HepG2 (cell line): ENCODE results near the gene FDXACB1. TPM values are rescaled to one million over a fixed set of nuclear protein-coding genes. Genes with fewer than 3 reads are reported as not detected.

ENCODE experiments used
- HNRNPK ChIP-seq: fragments of 200-400 bp; formaldehyde crosslinking; IDR thresholded peaks from 2 replicates; pipeline ENCODE4 v1.6.1; 2018; ENCODE audit warnings: low read length, low read depth, moderate library complexity, mild to moderate bottlenecking; ENCODE audit not compliant: poor library complexity, severe bottlenecking
- RFXANK ChIP-seq: IDR thresholded peaks from 2 replicates; pipeline ENCODE4 v1.6.1; 2016
- ZC3H13 ChIP-seq: sonication (generic); formaldehyde crosslinking; IDR thresholded peaks from 2 replicates; pipeline ENCODE4 v1.8.1; 2023; ENCODE audit warnings: mild to moderate bottlenecking, missing genetic modification reagents, moderate library complexity
- ZGPAT ChIP-seq: IDR thresholded peaks from 2 replicates; pipeline ENCODE4 v1.6.1; 2016; ENCODE audit warnings: mild to moderate bottlenecking
- ZNF224 ChIP-seq: sonication (generic); formaldehyde crosslinking; IDR thresholded peaks from 2 replicates; pipeline ENCODE4 v1.5.0; 2020; ENCODE audit warnings: mild to moderate bottlenecking, missing genetic modification reagents
- ZNF740 ChIP-seq: sonication (generic); formaldehyde crosslinking; IDR thresholded peaks from 2 replicates; pipeline ENCODE4 v1.4.0; 2020; ENCODE audit warnings: missing genetic modification reagents
- ZNF816 ChIP-seq: sonication (generic); formaldehyde crosslinking; IDR thresholded peaks from 2 replicates; pipeline ENCODE4 v1.8.0; 2022; ENCODE audit warnings: missing genetic modification reagents, mild to moderate bottlenecking, borderline replicate concordance
- polyA plus RNA-seq, 8 experiments: library from polyadenylated mRNA; depleted of rRNA in 3 of 8; stranded (reverse) in 7 of 8; unstranded in 1 of 8; fragments of >200 nt; fragmentation: Illumina TruSeq in 4 of 8; extraction: Trizol in 4 of 8; gene quantifications; 2 replicates each; pipeline versions ENCODE4 v1.2.1 to v1.2.3, GENCODE V29; 2011 to 2016; ENCODE audit warnings: low read depth in 4 of 8, missing spikeins in 1 of 8, mixed read lengths in 1 of 8; ENCODE audit not compliant: insufficient read depth in 1 of 8
- total RNA-seq, 5 experiments: library from RNA; depleted of rRNA; stranded (reverse); fragments of >200 nt; fragmentation: Illumina TruSeq; extraction: Trizol; gene quantifications; 2 replicates each; pipeline ENCODE4 v1.2.3, GENCODE V29; 2016; ENCODE audit warnings: low read depth in 1 of 5
- TF ChIP-seq, protein P1 (sequence below): sonication (generic); formaldehyde crosslinking; IDR thresholded peaks from 2 replicates; pipeline ENCODE4 v1.5.1; 2020; ENCODE audit warnings: missing genetic modification reagents, mild to moderate bottlenecking, borderline replicate concordance
- TF ChIP-seq, protein P2 (sequence below): sonication (generic); formaldehyde crosslinking; IDR thresholded peaks from 2 replicates; pipeline ENCODE4 v1.9.0; 2021; ENCODE audit warnings: missing genetic modification reagents, mild to moderate bottlenecking, borderline replicate concordance
- TF ChIP-seq, protein P3 (sequence below), 2 experiments: sonication (generic) in 1 of 2; formaldehyde crosslinking in 1 of 2; IDR thresholded peaks; 2 replicates each; pipeline versions ENCODE4 v1.6.1 to v1.9.0; 2014 to 2022; ENCODE audit warnings: antibody characterized with exemption in 1 of 2, borderline replicate concordance in 1 of 2, inconsistent platforms in 1 of 2, low read depth in 1 of 2, missing genetic modification reagents in 1 of 2

The FDXACB1 gene
- total and polyA plus RNA-seq, 2 of the 13 experiments (the other 11 are each of a cell fraction or from before 2014, with no cell fraction given) = 1.1 to 3.4 TPM

DNA sequence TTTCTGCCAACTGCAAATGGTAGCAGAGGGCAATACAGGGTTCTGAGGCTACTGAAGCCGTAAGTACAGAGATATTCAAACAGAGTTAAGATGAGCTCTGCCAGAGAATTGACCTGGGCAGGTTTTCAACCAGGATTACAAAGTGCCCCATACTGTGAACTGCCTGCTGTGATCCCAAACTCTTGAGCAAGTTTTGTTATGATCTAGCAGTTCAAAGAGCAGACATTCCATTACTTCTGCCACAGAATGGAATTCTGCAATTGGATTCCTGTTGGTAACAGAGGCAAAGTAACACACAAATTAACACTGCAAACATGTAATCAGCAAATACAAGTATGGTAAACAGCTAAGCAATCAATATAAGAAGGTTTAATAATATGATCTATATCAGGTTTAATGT lies 38.8 kb downstream of the FDXACB1 start (continued):
- TF ChIP-seq, protein P1, sequence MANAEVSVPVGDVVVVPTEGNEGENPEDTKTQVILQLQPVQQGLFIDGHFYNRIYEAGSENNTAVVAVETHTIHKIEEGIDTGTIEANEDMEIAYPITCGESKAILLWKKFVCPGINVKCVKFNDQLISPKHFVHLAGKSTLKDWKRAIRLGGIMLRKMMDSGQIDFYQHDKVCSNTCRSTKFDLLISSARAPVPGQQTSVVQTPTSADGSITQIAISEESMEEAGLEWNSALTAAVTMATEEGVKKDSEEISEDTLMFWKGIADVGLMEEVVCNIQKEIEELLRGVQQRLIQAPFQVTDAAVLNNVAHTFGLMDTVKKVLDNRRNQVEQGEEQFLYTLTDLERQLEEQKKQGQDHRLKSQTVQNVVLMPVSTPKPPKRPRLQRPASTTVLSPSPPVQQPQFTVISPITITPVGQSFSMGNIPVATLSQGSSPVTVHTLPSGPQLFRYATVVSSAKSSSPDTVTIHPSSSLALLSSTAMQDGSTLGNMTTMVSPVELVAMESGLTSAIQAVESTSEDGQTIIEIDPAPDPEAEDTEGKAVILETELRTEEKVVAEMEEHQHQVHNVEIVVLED = no peak
- TF ChIP-seq ZNF224 (no peak), HNRNPK (no peak), ZNF740 (CRISPR knock-in tag) (no peak), RFXANK (CRISPR knock-in tag) (no peak), ZC3H13 (CRISPR knock-in tag) (no peak), ZNF816 (CRISPR knock-in tag) (no peak), ZGPAT (CRISPR knock-in tag) (peak; percentile 60; the same call in 1 of the 2 replicates)
- TF ChIP-seq, protein P2, sequence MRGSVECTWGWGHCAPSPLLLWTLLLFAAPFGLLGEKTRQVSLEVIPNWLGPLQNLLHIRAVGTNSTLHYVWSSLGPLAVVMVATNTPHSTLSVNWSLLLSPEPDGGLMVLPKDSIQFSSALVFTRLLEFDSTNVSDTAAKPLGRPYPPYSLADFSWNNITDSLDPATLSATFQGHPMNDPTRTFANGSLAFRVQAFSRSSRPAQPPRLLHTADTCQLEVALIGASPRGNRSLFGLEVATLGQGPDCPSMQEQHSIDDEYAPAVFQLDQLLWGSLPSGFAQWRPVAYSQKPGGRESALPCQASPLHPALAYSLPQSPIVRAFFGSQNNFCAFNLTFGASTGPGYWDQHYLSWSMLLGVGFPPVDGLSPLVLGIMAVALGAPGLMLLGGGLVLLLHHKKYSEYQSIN (CRISPR knock-in tag) = no peak
- TF ChIP-seq, protein P3, sequence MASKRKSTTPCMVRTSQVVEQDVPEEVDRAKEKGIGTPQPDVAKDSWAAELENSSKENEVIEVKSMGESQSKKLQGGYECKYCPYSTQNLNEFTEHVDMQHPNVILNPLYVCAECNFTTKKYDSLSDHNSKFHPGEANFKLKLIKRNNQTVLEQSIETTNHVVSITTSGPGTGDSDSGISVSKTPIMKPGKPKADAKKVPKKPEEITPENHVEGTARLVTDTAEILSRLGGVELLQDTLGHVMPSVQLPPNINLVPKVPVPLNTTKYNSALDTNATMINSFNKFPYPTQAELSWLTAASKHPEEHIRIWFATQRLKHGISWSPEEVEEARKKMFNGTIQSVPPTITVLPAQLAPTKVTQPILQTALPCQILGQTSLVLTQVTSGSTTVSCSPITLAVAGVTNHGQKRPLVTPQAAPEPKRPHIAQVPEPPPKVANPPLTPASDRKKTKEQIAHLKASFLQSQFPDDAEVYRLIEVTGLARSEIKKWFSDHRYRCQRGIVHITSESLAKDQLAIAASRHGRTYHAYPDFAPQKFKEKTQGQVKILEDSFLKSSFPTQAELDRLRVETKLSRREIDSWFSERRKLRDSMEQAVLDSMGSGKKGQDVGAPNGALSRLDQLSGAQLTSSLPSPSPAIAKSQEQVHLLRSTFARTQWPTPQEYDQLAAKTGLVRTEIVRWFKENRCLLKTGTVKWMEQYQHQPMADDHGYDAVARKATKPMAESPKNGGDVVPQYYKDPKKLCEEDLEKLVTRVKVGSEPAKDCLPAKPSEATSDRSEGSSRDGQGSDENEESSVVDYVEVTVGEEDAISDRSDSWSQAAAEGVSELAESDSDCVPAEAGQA (IDR thresholded peaks at IDR 0.05; ENCODE audit: low read depth) = no peak
- TF ChIP-seq, protein P3 (CRISPR knock-in tag; IDR thresholded peaks at IDR 0.05; ENCODE audit: borderline replicate concordance) = no peak
